EL (cell line): Measurements from ENCODE around the gene C9orf78.
"Not testable (repeated sequence)": the region's sequence is repeated elsewhere in the genome, so short reads cannot be mapped to it uniquely, and the experiment has no call there.

Experiments
- DNase-seq: peaks from one replicate; pipeline ENCODE4 v3.0.0-alpha.2; 2016

The C9orf78 gene

DNA sequence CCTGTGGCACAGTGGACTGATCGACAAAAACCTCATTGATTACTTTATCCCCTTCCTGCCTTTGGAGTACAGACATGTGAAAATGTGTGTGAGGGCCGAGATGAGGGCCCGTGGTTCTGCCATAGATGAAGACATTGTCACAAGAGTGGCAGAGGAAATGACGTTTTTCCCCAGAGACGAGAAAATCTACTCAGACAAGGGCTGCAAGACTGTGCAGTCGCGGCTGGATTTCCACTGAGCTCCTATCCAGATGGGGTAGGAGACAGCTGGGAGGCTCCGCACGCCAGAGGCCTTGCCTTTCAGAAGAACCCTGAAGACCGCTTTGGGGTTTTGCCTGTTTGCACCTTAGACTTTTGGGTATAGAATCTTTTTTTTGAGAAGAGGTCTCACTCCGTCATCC is 25.7 kb downstream of the C9orf78 start:
- DNase-seq = no peak

DNA sequence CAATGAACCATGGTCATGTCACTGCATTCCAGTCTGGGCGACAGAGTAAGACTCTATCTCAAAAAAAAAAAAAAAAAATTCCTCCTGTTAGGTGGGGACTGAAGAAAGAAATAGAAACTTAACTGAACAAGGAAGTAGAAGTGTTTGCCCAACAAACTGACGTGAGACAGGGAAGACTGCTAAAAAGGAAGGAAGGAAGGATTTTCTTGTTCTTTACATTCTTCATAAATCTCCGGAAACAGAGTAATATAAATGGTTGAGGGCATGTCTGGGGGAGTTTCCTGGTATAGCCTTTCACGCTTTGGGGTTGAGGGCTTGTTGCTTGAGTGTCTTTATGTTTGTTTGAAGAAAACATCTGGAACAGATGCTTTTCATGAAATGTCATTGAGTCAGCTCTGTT is 29.0 kb downstream of the C9orf78 start:
- no peak for DNase-seq

DNA sequence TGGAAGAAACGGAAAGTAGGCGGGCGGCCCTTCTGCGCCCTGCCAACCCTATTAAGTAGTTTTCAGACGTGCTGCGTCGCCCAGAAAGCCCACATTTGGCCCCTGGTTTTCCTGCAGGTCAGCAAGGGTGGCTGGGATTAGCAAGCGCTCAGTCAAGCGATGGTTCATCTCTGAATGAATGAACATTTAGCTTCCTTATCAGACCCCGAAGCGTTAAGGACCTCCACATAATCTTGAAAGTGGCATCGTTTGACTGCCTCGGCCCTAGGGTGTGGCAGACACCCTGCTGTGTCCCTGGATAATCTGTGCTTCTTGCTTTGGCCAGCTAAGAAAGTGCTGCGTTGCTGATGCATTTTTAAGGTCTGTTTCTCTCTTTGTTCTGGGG is 31.4 kb downstream of the C9orf78 start:
- no peak for DNase-seq

DNA sequence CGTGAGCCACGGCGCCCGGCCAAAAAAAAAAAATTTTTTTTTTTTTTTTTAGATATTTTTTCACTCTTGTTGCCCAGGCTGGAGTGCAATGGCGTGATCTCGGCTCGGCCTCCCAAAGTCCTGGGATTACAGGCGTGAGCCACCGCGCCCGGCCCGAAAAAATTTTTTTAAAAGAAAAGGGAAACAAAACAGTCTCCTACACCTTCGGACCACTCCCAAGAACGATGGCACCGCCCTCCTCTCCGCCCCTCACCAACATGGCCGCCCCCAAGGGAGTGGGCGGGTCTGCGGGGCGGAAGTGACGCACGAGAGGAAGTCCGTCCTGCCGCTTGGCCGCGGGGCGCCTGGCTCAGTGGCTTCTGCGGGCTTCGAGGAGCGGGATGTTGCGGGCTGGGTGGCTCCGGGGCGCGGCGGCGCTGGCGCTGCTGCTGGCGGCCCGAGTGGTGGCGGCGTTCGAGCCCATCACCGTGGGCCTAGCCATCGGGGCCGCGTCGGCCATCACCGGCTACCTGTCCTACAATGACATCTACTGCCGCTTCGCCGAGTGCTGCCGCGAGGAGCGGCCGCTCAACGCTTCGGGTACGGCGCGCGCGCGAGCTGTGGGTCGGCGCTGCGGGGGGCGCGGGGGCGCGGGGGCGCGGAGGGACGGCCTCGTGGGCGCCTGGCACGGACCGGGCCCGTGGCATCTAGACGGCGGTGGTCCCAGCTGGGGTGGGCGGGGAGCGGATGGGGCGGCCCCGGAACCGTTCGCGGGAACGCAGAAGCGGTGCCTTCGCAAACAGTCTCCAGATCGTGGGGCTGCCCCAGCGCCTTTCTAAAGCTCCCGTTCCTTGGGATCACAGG is 32.0 kb downstream of the C9orf78 start, which contains the start of gene TOR1B:
Gene TOR1B, plus strand, starts transcription at position 352 of the 843 bp plus-strand sequence. Its CDS starts 29 bp downstream, at position 381.
- peak; percentile 94 for DNase-seq

DNA sequence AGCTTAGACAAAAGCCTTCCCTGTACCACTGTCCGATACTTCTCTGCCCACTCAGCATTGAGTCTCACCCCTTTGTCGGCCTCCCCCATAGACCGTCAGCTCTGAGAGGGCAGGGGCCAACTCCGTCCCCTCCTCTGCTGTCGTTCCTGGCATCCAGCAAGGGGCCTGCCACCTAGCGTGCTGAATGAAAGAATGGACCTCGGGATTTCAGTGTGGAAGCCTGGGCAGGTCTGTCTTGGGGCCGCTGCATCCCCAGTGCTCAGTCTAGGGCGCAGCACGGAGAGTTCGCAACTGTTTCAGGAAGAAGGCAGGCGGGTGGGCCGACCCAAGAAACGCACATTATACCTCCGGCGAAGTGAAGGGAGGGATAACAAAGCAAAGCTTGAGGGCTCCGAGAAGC is 33.6 kb downstream of the C9orf78 start:
- no peak for DNase-seq

DNA sequence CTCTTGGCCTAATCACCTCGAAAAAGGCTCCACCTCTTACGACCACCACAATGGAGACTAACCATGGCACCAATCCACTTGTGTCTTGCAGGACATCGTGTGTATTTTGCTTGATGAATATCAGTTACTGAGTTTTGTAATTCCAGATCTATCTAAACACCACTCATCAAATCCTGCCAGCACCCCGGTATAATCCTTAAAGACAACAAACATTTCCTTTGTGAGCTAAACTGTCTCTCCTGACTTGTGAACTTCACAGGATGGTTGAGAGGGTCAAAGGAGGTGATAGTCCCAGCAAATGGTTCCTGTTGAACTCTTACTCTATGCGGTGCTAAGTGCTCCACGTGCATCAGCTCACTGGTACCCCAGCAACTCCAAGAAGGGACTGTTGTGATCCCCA is 36.1 kb downstream of the C9orf78 start:
- DNase-seq = no peak

DNA sequence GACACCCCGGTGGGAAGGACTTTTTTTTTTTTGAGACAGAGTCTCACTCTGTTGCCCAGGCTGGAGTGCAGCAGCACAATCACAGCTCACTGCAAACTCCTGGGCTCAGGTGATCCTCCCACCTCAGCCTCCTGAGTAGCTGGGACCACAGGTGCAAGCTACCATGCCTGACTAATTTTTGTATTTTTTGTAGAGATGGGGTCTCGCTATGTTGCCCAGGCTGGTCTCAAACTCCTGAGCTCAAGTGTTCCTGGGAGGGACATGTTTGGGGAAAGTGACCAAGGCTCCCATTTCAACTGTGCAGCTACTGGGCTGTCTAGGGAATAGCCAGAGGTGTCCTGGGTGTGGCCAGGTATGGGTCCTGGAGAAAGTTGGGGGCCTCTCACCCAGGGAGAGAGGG is 39.0 kb downstream of the C9orf78 start:
- not testable (repeated sequence) for DNase-seq

DNA sequence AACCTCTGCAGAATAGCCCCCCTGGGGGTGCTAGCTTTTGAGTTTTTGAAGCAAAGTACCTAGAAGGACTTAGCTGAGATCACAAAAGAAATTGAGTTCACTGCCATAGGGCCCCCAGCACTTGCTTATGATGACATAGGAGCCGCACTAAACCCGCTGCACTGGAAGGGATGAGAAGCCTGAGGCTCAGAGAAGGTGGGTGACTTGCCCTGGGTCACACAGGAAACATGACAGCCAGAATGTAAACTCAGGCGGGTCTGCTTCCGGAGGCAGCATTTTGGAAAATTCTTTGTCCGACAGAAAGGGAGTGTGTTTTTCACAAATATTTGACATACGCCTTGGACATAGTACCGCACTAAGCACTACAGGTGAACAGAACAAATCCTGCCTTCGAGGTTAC is 40.5 kb downstream of the C9orf78 start:
- DNase-seq = no peak

DNA sequence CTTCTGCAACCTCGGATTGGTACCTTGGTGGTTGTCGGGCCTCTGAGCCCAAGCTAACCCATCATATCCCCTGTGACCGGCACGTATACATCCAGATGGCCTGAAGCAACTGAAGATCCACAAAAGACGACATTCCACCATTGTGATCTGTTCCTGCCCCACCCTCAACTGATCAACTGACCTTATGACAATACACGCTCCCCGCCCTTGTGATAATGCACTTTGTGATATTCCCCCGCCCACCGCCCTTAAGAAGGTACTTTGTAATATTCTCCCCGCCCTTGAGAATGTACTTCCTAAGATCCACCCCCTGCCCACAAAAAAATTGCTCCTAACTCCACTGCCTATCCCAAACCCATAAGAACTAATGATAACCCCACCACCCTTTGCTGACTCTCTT is 48.6 kb downstream of the C9orf78 start:
- DNase-seq = no peak

DNA sequence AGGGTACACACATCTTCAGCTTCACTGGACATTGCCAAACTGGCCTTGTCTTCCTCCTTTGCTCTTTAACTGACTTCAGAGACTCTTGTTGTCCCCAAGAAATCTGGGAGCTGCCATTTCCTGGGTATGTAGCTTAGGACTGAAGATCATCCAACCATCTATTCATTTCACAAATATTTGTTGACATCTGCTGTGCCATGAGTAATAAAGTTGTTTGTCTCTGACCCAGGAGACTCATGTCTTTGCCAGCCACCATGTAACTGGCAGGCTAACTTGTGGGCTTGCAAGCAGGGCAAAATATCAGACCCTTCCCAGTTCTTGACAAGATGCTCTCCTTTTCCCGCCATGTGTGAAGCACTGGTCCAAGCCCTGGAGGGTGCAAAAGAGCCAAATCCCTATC is 49.2 kb downstream of the C9orf78 start:
- DNase-seq = no peak

DNA sequence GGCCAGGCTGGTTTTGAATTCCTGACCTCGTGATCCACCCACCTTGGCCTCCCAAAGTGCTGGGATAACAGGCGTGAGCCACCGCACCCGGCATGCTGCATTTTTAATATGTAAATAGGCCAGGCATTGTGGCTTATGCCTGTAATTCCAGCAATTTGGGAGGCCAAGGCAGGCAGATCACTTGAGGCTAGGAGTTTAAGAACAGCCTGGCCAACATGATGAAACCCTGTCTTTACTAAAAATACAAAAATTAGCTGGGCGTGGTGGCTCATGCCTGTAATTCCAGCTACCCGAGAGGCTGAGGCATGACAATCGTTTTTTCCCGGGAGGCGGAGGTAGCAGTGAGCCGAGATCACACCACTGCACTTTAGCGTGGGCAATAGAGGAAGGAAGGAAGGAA is 50.1 kb downstream of the C9orf78 start:
- DNase-seq = not testable (repeated sequence)

DNA sequence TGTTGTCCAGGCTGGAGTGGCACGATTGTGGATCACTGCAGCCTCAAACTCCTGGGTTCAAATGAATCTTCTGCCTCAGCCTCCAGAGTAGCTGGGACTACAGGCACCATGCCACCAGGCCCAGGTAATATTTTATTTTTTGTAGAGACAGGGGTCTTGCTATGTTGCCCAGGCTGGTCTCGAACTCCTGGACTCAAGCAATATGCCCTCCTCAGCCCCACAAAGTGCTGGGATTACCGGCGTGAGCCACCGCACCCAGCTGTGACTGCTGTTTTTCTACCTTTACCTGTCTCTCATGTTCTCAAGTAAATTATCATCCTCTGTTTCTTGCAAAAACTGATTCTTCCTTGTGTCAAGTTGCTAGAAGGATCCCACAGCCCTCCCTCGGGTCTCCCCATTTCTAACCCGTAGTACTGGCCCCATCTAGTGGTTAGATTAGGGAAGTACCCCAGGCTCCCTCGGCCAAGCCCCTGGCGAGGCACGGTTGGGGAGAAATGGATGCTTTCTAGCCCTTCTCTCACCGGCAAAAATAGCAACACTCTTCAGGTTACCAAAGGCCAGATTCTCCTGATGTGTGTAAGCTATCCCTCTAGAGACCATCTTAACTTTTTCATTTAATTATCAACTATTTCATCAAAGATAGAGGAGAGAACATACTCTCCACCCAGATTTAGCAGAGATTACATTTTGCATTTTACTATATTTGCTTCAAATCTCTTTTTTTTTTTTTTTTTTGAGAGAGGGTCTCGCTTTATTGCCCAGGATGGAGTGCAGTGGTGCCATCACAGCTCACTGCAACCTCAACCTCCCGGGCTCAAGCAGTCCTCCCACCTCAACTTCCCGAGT is 51.3 kb downstream of the C9orf78 start:
- DNase-seq = peak; percentile 72

DNA sequence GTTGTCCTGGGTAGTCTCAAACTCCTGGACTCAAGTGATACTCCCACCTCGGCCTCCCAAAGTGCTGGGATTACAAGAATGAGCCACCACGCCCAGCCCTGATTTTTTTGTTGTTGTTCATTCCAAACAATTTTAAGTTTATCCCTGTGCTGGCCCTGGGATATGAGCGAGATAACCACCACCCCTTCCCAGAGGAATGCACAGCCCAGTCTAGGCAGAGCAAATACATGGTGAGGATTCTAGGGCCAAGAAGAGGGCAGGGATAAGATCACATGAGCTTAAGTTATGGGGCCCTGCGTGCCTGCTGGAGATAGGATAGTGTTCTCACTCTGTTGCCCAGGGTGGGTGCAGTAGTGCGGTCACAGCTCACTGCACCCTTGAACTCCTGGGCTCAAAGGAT is 53.1 kb downstream of the C9orf78 start:
- no peak for DNase-seq

DNA sequence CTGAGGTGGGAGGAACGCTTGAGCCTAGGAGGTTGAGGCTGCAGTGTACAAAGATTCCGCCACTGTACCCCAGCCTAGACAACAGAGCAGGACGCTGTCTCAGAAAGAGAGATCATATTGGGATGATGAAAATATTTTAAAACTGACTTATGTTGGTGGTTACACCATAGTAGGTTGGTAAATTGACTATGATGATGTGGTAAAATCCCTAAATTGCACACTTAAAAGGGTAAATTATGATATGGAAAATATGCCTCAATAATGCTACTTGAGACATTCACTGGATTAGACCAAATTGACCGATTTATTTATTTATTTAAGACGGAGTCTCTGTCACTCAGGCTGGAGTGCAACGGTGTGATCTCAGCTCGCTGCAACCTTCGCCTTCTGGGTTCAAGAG is 53.9 kb downstream of the C9orf78 start:
- no peak for DNase-seq

DNA sequence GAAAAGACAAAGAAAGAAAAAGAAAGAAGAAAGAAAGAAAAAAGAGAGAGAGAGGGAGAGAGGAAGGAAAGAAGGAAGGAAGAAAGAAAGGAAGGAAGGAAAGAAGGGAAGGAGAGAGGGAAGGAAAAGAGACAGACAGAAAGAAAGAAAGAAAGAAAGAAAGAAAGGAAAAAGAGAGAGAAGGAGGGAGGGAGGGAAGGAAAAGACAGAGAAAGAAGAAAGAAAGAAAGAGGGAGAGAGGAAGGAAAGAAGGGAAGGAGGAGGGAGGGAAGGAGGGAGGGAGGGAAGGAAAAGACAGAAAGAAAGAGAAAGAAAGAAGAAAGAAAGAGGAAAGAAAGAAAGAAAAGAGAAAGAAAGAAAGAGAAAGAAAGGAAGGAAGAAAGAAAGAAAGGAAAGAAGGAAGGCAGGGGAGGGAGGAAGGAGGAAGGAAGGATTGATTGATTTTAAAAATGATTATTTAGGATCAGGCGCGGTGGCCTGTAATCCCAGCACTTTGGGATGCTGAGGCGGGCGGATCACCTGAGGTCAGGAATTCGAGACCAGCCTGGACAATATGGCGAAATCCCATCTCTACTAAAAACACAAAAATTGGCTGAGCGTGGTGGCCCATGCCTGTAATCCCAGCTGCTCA is 55.4 kb downstream of the C9orf78 start:
- DNase-seq = no peak

DNA sequence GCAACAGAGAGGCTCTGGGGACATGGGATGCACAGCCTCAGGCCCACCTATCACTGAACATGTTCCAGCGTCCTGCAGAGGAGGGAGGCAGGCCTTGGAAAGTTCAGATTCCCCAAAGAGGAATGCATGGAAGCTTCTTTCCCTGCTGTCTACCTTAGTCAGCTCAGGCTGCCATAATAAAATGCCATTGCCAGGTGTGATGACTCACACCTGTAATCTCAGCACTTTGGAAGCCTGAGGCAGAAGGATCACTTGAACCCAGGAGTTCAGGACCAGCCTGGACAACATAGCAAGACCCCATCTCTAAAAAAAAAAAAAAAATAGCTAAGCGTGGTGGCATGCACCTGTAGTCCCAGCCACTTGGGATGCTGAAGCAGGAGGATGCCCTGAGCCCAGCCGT is 56.6 kb downstream of the C9orf78 start:
- no peak for DNase-seq

DNA sequence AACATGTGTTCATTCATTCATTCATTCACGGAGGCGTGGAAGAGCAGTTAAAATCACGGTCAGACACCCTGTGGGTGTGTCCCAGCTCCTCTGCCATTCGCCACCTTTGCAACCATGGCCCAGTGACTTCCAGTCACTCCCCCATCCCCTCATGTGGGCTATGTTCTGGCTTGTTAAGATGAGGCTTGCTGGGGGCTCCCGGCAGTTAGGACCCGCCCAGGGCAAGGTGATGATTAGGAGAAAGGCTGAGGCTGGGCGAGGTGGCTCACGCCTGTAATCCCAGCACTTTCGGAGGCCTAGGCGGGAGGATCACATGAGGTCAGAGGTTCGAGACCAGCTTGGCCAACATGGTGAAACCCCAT is 57.3 kb downstream of the C9orf78 start:
- no peak for DNase-seq
